GM23338 (cell line): ENCODE data around the gene DLGAP4. TPM values are rescaled to one million over a fixed set of nuclear protein-coding genes. Genes with fewer than 3 reads are reported as not detected.
A peak's percentile ranks its signal among the peaks of the same experiment; 100 is the strongest.

Experiments used
- ATAC-seq: fragments of 200-7000 bp; cut with Tn5 transposase; 3 replicates; pipeline ENCODE4 v1.9.1; 2020
- DNase-seq: peaks from one replicate; pipeline ENCODE4 v3.0.0-alpha.2; 2015; ENCODE audit warnings: low spot score
- H2AFZ ChIP-seq: fragments of 200-600 bp; sonication (generic); 2 replicates; pipeline ENCODE4 v1.8.0; 2016; ENCODE audit warnings: antibody characterized with exemption, mild to moderate bottlenecking, moderate library complexity
- H3F3A ChIP-seq: fragments of 200-600 bp; sonication (generic); replicated peaks from 2 replicates; pipeline ENCODE4 v1.8.0; 2017; ENCODE audit warnings: antibody characterized with exemption, mixed run types, low read depth
- H3K27ac ChIP-seq: fragments of 200-600 bp; sonication (generic); 2 replicates; pipeline ENCODE4 v1.6.1; 2016; ENCODE audit warnings: low read depth
- H3K27me3 ChIP-seq: fragments of 200-600 bp; sonication (generic); 2 replicates; pipeline ENCODE4 v1.8.0; 2016; ENCODE audit warnings: mild to moderate bottlenecking, mixed run types, moderate library complexity; ENCODE audit not compliant: insufficient read depth
- H3K36me3 ChIP-seq: fragments of 200-600 bp; sonication (generic); 2 replicates; pipeline ENCODE4 v1.8.0; 2016; ENCODE audit warnings: mild to moderate bottlenecking; ENCODE audit not compliant: insufficient read depth
- H3K4me1 ChIP-seq: fragments of 200-600 bp; sonication (generic); 2 replicates; pipeline ENCODE4 v1.8.0; 2016; ENCODE audit warnings: mild to moderate bottlenecking, moderate library complexity; ENCODE audit not compliant: insufficient read depth
- H3K4me2 ChIP-seq: fragments of 200-600 bp; sonication (generic); 2 replicates; pipeline ENCODE4 v1.7.1; 2017; ENCODE audit warnings: mixed run types
- H3K4me3 ChIP-seq: fragments of 200-600 bp; sonication (generic); 2 replicates; pipeline ENCODE4 v1.6.1; 2016; ENCODE audit warnings: mixed run types
- H3K79me2 ChIP-seq: fragments of 200-600 bp; sonication (generic); replicated peaks from 2 replicates; pipeline ENCODE4 v1.8.0; 2017; ENCODE audit warnings: mild to moderate bottlenecking; ENCODE audit not compliant: insufficient read depth
- H3K9me2 ChIP-seq: fragments of 200-600 bp; sonication (generic); 2 replicates; pipeline ENCODE4 v1.8.0; 2017; ENCODE audit not compliant: insufficient read depth
- H4K20me1 ChIP-seq: fragments of 200-600 bp; sonication (generic); replicated peaks from 2 replicates; pipeline ENCODE4 v1.8.0; 2017; ENCODE audit warnings: mild to moderate bottlenecking; ENCODE audit not compliant: insufficient read depth
- H3K27ac Mint-ChIP-seq: 2 replicates; pipeline ENCODE4 v1.8.0; 2020; ENCODE audit warnings: inconsistent platforms, mild to moderate bottlenecking, moderate library complexity, mixed read lengths
- H3K27me3 Mint-ChIP-seq: 3 replicates; pipeline ENCODE4 v1.8.0; 2022; ENCODE audit warnings: low read depth, mild to moderate bottlenecking, moderate library complexity, mixed read lengths, inconsistent platforms; ENCODE audit not compliant: insufficient read depth, poor library complexity
- H3K36me3 Mint-ChIP-seq: 3 replicates; pipeline ENCODE4 v1.8.0; 2021; ENCODE audit warnings: low read depth, mild to moderate bottlenecking, inconsistent platforms, moderate library complexity, mixed read lengths
- H3K4me1 Mint-ChIP-seq: 3 replicates; pipeline ENCODE4 v1.8.0; 2020; ENCODE audit warnings: mild to moderate bottlenecking, inconsistent platforms, mixed read lengths
- H3K4me3 Mint-ChIP-seq: 3 replicates; pipeline ENCODE4 v1.8.0; 2021; ENCODE audit warnings: moderate library complexity, mild to moderate bottlenecking, inconsistent platforms, mixed read lengths
- H3K9me3 Mint-ChIP-seq: 3 replicates; pipeline ENCODE4 v1.8.0; 2020; ENCODE audit warnings: moderate library complexity, mild to moderate bottlenecking, inconsistent platforms, mixed read lengths
- CTCF ChIP-seq, 2 experiments: fragments of 200-600 bp in 1 of 2; sonication (generic) in 1 of 2; conservative IDR thresholded peaks; 2 replicates each; pipeline versions ENCODE4 v1.5.1 to v1.6.1; 2016 to 2017; ENCODE audit warnings: antibody characterized with exemption in 2 of 2, low read depth in 2 of 2, mild to moderate bottlenecking in 2 of 2, moderate library complexity in 1 of 2
- EZH2 ChIP-seq: fragments of 200-600 bp; sonication (generic); IDR thresholded peaks from one replicate; pipeline ENCODE4 v1.8.0; 2017; ENCODE audit warnings: antibody characterized with exemption, mild to moderate bottlenecking, low read depth; ENCODE audit not compliant: unreplicated experiment
- long read RNA-seq: library from polyadenylated mRNA; unstranded; transcript quantifications from one replicate; pipeline ENCODE4 v2.0.0, GENCODE V29; 2020; ENCODE audit not compliant: unreplicated experiment
- polyA plus RNA-seq: library from polyadenylated mRNA; unstranded; fragments of >200 nt; fragmentation: Nextera tagmentation; extraction: Ambion mirVana; gene quantifications from 2 replicates; pipeline ENCODE4 v1.2.1, GENCODE V29; 2016
- total RNA-seq: library from RNA; depleted of rRNA; stranded (reverse); fragments of >200 nt; shearing (Covaris generic); gene quantifications from 2 replicates; pipeline ENCODE4 v1.2.3, GENCODE V29; 2014; rRNA removed
- TF ChIP-seq, protein P1 (sequence below): fragments of 250-450 bp; sonication (Bioruptor Pico); IDR thresholded peaks from 2 replicates; pipeline ENCODE4 v1.5.0; 2020; ENCODE audit warnings: mild to moderate bottlenecking, moderate library complexity

DLGAP4 gene, protein sequence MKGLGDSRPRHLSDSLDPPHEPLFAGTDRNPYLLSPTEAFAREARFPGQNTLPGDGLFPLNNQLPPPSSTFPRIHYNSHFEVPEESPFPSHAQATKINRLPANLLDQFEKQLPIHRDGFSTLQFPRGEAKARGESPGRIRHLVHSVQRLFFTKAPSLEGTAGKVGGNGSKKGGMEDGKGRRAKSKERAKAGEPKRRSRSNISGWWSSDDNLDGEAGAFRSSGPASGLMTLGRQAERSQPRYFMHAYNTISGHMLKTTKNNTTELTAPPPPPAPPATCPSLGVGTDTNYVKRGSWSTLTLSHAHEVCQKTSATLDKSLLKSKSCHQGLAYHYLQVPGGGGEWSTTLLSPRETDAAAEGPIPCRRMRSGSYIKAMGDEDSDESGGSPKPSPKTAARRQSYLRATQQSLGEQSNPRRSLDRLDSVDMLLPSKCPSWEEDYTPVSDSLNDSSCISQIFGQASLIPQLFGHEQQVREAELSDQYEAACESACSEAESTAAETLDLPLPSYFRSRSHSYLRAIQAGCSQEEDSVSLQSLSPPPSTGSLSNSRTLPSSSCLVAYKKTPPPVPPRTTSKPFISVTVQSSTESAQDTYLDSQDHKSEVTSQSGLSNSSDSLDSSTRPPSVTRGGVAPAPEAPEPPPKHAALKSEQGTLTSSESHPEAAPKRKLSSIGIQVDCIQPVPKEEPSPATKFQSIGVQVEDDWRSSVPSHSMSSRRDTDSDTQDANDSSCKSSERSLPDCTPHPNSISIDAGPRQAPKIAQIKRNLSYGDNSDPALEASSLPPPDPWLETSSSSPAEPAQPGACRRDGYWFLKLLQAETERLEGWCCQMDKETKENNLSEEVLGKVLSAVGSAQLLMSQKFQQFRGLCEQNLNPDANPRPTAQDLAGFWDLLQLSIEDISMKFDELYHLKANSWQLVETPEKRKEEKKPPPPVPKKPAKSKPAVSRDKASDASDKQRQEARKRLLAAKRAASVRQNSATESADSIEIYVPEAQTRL
- total RNA-seq, result 34.9 and 46.1 TPM in 2 replicates
- 46.8 and 52.2 TPM in 2 replicates for polyA plus RNA-seq
- long read RNA-seq, transcript DLGAP4-206 (7 exons, 3,110 nt), result major isoform, 9 of 18 reads
- long read RNA-seq, partial matches to known transcripts, result 3 of 18 reads
- long read RNA-seq, other reads (novel, unspliced or antisense), result 6 of 18 reads

GRCh38 chr20:36305602-36306551, at the start of gene DLGAP4:
DLGAP4 (plus strand) TSS chr20:36306339; CDS start chr20:36431718, 125,379 bp downstream.
- peaks cover 10% of the 10 kb centered on the region; the same call in 1 of the 2 replicates for H3K4me1 ChIP-seq
- H3K4me3 ChIP-seq, result peak within 1 kb of the TSS; percentile 89
- Mint-ChIP-seq H3K4me1 (peaks cover 21% of the 10 kb centered on the region), H3K9me3 (no peaks in the 10 kb centered on the region), H3K4me3 (peak within 1 kb of the TSS; percentile 75), H3K27me3 (peaks cover 23% of the 10 kb centered on the region), H3K27ac (no peak within 1 kb of the TSS), H3K36me3 (no peaks in the 10 kb centered on the region)
- H3K4me2 ChIP-seq, result peak within 1 kb of the TSS; percentile 98
- H3K79me2 ChIP-seq, result no peaks in the 10 kb centered on the region
- no peaks in the 10 kb centered on the region for H3K36me3 ChIP-seq
- H4K20me1 ChIP-seq, result no peaks in the 10 kb centered on the region; the same call in 1 of the 2 replicates
- TF ChIP-seq, protein P1, sequence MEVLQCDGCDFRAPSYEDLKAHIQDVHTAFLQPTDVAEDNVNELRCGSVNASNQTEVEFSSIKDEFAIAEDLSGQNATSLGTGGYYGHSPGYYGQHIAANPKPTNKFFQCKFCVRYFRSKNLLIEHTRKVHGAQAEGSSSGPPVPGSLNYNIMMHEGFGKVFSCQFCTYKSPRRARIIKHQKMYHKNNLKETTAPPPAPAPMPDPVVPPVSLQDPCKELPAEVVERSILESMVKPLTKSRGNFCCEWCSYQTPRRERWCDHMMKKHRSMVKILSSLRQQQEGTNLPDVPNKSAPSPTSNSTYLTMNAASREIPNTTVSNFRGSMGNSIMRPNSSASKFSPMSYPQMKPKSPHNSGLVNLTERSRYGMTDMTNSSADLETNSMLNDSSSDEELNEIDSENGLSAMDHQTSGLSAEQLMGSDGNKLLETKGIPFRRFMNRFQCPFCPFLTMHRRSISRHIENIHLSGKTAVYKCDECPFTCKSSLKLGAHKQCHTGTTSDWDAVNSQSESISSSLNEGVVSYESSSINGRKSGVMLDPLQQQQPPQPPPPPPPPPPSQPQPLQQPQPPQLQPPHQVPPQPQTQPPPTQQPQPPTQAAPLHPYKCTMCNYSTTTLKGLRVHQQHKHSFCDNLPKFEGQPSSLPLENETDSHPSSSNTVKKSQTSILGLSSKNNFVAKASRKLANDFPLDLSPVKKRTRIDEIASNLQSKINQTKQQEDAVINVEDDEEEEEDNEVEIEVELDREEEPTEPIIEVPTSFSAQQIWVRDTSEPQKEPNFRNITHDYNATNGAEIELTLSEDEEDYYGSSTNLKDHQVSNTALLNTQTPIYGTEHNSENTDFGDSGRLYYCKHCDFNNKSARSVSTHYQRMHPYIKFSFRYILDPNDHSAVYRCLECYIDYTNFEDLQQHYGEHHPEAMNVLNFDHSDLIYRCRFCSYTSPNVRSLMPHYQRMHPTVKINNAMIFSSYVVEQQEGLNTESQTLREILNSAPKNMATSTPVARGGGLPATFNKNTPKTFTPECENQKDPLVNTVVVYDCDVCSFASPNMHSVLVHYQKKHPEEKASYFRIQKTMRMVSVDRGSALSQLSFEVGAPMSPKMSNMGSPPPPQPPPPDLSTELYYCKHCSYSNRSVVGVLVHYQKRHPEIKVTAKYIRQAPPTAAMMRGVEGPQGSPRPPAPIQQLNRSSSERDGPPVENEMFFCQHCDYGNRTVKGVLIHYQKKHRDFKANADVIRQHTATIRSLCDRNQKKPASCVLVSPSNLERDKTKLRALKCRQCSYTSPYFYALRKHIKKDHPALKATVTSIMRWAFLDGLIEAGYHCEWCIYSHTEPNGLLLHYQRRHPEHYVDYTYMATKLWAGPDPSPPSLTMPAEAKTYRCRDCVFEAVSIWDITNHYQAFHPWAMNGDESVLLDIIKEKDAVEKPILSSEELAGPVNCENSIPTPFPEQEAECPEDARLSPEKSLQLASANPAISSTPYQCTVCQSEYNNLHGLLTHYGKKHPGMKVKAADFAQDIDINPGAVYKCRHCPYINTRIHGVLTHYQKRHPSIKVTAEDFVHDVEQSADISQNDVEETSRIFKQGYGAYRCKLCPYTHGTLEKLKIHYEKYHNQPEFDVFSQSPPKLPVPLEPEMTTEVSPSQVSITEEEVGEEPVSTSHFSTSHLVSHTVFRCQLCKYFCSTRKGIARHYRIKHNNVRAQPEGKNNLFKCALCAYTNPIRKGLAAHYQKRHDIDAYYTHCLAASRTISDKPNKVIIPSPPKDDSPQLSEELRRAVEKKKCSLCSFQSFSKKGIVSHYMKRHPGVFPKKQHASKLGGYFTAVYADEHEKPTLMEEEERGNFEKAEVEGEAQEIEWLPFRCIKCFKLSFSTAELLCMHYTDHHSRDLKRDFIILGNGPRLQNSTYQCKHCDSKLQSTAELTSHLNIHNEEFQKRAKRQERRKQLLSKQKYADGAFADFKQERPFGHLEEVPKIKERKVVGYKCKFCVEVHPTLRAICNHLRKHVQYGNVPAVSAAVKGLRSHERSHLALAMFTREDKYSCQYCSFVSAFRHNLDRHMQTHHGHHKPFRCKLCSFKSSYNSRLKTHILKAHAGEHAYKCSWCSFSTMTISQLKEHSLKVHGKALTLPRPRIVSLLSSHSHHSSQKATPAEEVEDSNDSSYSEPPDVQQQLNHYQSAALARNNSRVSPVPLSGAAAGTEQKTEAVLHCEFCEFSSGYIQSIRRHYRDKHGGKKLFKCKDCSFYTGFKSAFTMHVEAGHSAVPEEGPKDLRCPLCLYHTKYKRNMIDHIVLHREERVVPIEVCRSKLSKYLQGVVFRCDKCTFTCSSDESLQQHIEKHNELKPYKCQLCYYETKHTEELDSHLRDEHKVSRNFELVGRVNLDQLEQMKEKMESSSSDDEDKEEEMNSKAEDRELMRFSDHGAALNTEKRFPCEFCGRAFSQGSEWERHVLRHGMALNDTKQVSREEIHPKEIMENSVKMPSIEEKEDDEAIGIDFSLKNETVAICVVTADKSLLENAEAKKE (CRISPR knock-in tag), result no peak
- peak; percentile 32 to 42 for TF ChIP-seq CTCF (conservative IDR thresholded peaks at IDR 0.05; ENCODE audit: low read depth in 2 of 2)
- peak; percentile 29 for TF ChIP-seq EZH2
- H3K9me2 ChIP-seq, result no peaks in the 10 kb centered on the region
- H3K27me3 ChIP-seq, result peaks cover 41% of the 10 kb centered on the region
- H2AFZ ChIP-seq, result peak within 1 kb of the TSS; percentile 89
- peak; percentile 72 for DNase-seq
- ATAC-seq, result peak; percentile 48
- 0 out of 2 replicates have a peak, but pooled peaks cover 4% of the 10 kb centered on the region for H3F3A ChIP-seq
- no peak within 1 kb of the TSS for H3K27ac ChIP-seq
